H4 (cell line): ENCODE results near the gene CEPT1. TPM values are rescaled to one million over a fixed set of nuclear protein-coding genes. Genes with fewer than 3 reads are reported as not detected.
A peak's percentile ranks its signal among the peaks of the same experiment; 100 is the strongest.
"Not testable (repeated sequence)": the region's sequence is repeated elsewhere in the genome, so short reads cannot be mapped to it uniquely, and the experiment has no call there.

Experiments used
- DNase-seq: peaks from one replicate; pipeline ENCODE4 v3.0.0-alpha.2; 2015; ENCODE audit warnings: low spot score
- total RNA-seq: library from RNA; depleted of rRNA; stranded (reverse); fragments of >200 nt; shearing (Covaris generic); gene quantifications from 2 replicates; pipeline ENCODE4 v1.2.3, GENCODE V29; 2014

Gene CEPT1
- total RNA-seq, 1 experiment from 2014 or later, result 43.6 TPM

- DNase-seq, result no peak
Observed at GRCh38 chr1:111209622-111210021, 69.6 kb downstream of the CEPT1 start.

GRCh38 chr1:111211921-111212320 lies 71.9 kb downstream of the CEPT1 start:
- no peak for DNase-seq

GRCh38 chr1:111212634-111213335 lies 72.8 kb downstream of the CEPT1 start:
- DNase-seq, result no peak

- no peak for DNase-seq
Observed at GRCh38 chr1:111213412-111213811, 73.4 kb downstream of the CEPT1 start.

GRCh38 chr1:111214074-111214801 lies 74.2 kb downstream of the CEPT1 start:
- DNase-seq, result no peak

GRCh38 chr1:111214884-111215283 lies 74.9 kb downstream of the CEPT1 start:
- DNase-seq, result no peak

- DNase-seq, result not testable (repeated sequence)
Observed at GRCh38 chr1:111215285-111215684, 75.3 kb downstream of the CEPT1 start.

GRCh38 chr1:111216751-111217150 lies 76.7 kb downstream of the CEPT1 start:
- DNase-seq, result no peak

- no peak for DNase-seq
Observed at GRCh38 chr1:111217183-111217910, 77.3 kb downstream of the CEPT1 start.

- DNase-seq, result no peak
Observed at GRCh38 chr1:111218701-111219556, 78.9 kb downstream of the CEPT1 start.

GRCh38 chr1:111219557-111220286 lies 79.7 kb downstream of the CEPT1 start:
- no peak for DNase-seq

- DNase-seq, result no peak
Observed at GRCh38 chr1:111220302-111220890, 80.4 kb downstream of the CEPT1 start.

GRCh38 chr1:111221276-111221632 lies 81.2 kb downstream of the CEPT1 start:
- DNase-seq, result no peak

- DNase-seq, result no peak
Observed at GRCh38 chr1:111221633-111222291, 81.7 kb downstream of the CEPT1 start.

- DNase-seq, result peak; percentile 52
Observed at GRCh38 chr1:111222308-111223125, 82.5 kb downstream of the CEPT1 start.

GRCh38 chr1:111223126-111223685 lies 83.2 kb downstream of the CEPT1 start:
- no peak for DNase-seq

- DNase-seq, result no peak
Observed at GRCh38 chr1:111225091-111225490, 85.1 kb downstream of the CEPT1 start.

GRCh38 chr1:111225717-111226400 lies 85.8 kb downstream of the CEPT1 start:
- no peak for DNase-seq
